ENCODE data around the gene CREBRF. TPM values are rescaled to one million over a fixed set of nuclear protein-coding genes. Genes with fewer than 3 reads are reported as not detected.

Gene CREBRF
- total RNA-seq, 2 experiments from 2014 or later = 10.2 to 11.3 TPM

GRCh38 chr5:173078878-173079277 lies 22.7 kb downstream of the CREBRF start:
- ChIA-PET CTCF (no interaction called here), POLR2A (no interaction called here)
- DNase-seq (no peak), ATAC-seq (no peak)
- intact Hi-C loops (cut with DNase I, micrococcal nuclease) = no loop called here
- peaks cover 26% of the 10 kb centered on the region for H3K4me1 Mint-ChIP-seq
- no peaks in the 10 kb centered on the region for H3K27me3 Mint-ChIP-seq
- no peak overlapping the region for H3K27ac Mint-ChIP-seq
- H3K4me3 Mint-ChIP-seq = no peak overlapping the region
- H3K9me3 Mint-ChIP-seq (ENCODE audit: low read depth) = no peaks in the 10 kb centered on the region
- peaks cover 10% of the 10 kb centered on the region for H3K36me3 Mint-ChIP-seq (ENCODE audit: low read depth)

DNA sequence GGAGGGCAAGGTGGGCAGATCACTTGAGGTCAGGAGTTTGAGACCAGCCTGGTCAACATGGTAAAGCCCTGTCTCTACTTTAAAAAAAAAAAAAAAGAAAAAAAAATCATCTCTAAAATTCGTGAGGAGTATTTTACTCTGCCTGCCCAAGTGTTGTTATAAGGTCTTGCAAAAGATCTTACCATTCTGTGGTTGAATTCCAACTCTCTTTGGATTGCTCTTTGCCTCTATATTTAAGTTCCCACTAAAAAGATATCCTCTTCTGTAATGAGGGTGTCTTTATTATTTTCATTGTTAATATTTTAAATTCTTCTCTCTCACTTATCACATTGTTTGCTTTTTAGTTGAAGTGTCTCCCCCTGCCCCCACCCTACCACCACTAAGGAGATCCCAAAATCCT lies 33.4 kb downstream of the CREBRF start:
- CTCF ChIA-PET = no interaction called here

GRCh38 chr5:173090639-173091038 lies 34.5 kb downstream of the CREBRF start:
- ChIA-PET CTCF (interaction anchor here (0.5 kb wide), 1 partner anchor 485 kb away, joined by 3 read pairs; no protein-coding TSS in a partner anchor), POLR2A (no interaction called here)
- ATAC-seq = peak; percentile 61

More for the DNA sequence above, 33.4 kb downstream of the CREBRF start:
- Mint-ChIP-seq H3K4me3 (no peak overlapping the region), H3K36me3 (ENCODE audit: low read depth) (peaks cover 13% of the 10 kb centered on the region), H3K27ac (no peak overlapping the region), H3K4me1 (peaks cover 33% of the 10 kb centered on the region), H3K27me3 (no peaks in the 10 kb centered on the region), H3K9me3 (ENCODE audit: low read depth) (no peaks in the 10 kb centered on the region)
- DNase-seq = no peak
- no peak for ATAC-seq
- intact Hi-C loops (cut with DNase I, micrococcal nuclease) = no loop called here
- POLR2A ChIA-PET = no interaction called here

DNA sequence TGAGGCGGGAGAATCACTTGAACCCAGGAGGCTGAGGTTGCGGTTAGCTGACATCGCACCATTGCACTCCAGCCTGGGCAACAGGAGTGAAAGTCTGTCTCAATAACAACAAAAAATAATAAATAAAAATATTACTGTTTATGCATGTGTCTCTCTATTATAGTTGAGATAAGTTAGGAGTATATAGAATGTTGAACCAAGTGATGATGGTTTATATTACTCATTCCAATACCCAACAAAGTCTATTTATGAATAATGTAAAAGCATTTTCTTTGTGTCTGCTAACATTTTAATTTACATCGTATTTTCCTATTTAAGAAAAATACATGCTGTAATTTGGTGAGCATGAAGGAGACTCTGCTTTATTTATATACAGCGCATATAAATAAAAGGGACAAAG lies 35.8 kb downstream of the CREBRF start:
- DNase-seq (no peak), ATAC-seq (peak; percentile 51)
- Mint-ChIP-seq H3K27ac (no peak overlapping the region), H3K36me3 (ENCODE audit: low read depth) (peaks cover 12% of the 10 kb centered on the region), H3K4me1 (peaks cover 39% of the 10 kb centered on the region), H3K4me3 (no peak overlapping the region), H3K9me3 (ENCODE audit: low read depth) (no peaks in the 10 kb centered on the region), H3K27me3 (no peaks in the 10 kb centered on the region)
- ChIA-PET POLR2A (no interaction called here), CTCF (no interaction called here)
- intact Hi-C loops (cut with DNase I, micrococcal nuclease) = no loop called here

More at GRCh38 chr5:173090639-173091038, 34.5 kb downstream of the CREBRF start:
- peaks cover 15% of the 10 kb centered on the region for H3K36me3 Mint-ChIP-seq (ENCODE audit: low read depth)
- peak overlapping the region; percentile 12 for H3K27ac Mint-ChIP-seq
- no peak for DNase-seq
- no peak overlapping the region for H3K4me3 Mint-ChIP-seq
- intact Hi-C loops (cut with DNase I, micrococcal nuclease) = no loop called here
- H3K27me3 Mint-ChIP-seq = no peaks in the 10 kb centered on the region
- H3K9me3 Mint-ChIP-seq (ENCODE audit: low read depth) = no peaks in the 10 kb centered on the region
- peaks cover 33% of the 10 kb centered on the region for H3K4me1 Mint-ChIP-seq

- no peak for ATAC-seq
Observed at GRCh38 chr5:173093606-173094005, 37.5 kb downstream of the CREBRF start.

DNA sequence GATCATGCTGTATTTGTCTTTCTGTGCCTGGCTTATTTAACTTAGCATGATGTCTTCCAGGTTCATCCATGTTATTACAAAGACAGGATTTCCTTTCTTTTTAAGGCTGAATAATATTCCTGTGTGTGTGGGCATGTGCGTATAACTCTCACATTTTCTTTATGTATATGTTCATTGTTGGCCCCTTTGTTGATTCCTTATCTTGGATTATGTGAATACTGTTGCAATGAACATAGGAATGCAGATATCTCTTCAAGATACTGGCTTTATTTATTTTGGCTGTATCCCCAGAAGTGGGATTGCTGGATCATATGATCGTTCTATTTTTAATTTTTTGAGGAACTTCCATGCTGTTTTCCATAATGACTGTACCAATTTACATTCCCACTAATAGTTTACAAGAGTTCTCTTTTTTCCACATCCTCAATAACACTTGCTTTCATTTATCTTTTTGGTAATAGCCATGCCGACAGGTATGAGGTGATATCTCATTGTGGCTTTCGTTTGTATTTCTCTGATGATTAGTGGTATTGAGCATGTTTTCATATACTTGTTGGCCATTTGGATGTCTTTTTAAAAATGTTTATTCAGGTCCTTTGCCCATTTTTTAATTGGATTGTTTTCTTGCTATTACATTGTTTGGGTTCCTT lies 38.0 kb downstream of the CREBRF start:
- POLR2A ChIA-PET = no interaction called here
- Mint-ChIP-seq H3K36me3 (ENCODE audit: low read depth) (peaks cover 12% of the 10 kb centered on the region), H3K27ac (peak overlapping the region; percentile 32), H3K4me3 (no peak overlapping the region), H3K4me1 (peaks cover 58% of the 10 kb centered on the region), H3K27me3 (no peaks in the 10 kb centered on the region), H3K9me3 (ENCODE audit: low read depth) (no peaks in the 10 kb centered on the region)
- CTCF ChIA-PET = interaction anchor here (1.0 kb wide), 1 partner anchor 36 kb away, joined by 3 read pairs; no protein-coding TSS in a partner anchor
- ATAC-seq = no peak
- intact Hi-C loops (cut with DNase I, micrococcal nuclease) = no loop called here
- no peak for DNase-seq

More at GRCh38 chr5:173093606-173094005, 37.5 kb downstream of the CREBRF start:
- peaks cover 12% of the 10 kb centered on the region for H3K36me3 Mint-ChIP-seq (ENCODE audit: low read depth)
- H3K4me1 Mint-ChIP-seq = peaks cover 54% of the 10 kb centered on the region
- no peak for DNase-seq
- POLR2A ChIA-PET = no interaction called here
- intact Hi-C loops (cut with DNase I, micrococcal nuclease) = no loop called here
- H3K27ac Mint-ChIP-seq = peak overlapping the region; percentile 32
- H3K4me3 Mint-ChIP-seq = no peak overlapping the region
- H3K27me3 Mint-ChIP-seq = no peaks in the 10 kb centered on the region
- CTCF ChIA-PET = interaction anchor here (0.6 to 1.0 kb wide), 4 partner anchors 30 to 110 kb away, joined by 3 to 4 read pairs (median 3); no protein-coding TSS in a partner anchor
- H3K9me3 Mint-ChIP-seq (ENCODE audit: low read depth) = no peaks in the 10 kb centered on the region

DNA sequence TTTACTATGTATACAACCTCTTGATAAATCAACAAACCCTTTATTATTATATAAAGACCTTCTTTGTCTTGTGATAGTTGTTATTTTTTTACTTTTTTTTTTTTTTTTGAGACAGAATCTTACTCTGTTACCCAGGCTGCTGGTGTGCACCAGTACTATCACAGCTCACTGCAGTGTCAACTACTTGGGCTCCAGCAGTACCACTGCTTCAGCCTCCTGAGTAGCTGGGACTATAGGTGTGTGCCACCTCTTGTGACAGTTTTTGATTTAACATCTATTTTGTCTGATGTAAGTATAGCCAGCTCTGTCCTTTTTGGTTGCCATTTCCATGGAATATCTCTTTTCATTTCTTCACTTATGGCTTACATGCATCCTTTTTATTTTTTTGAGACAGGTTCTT lies 42.6 kb downstream of the CREBRF start:
- Mint-ChIP-seq H3K36me3 (ENCODE audit: low read depth) (peaks cover 18% of the 10 kb centered on the region), H3K9me3 (ENCODE audit: low read depth) (peaks cover 4% of the 10 kb centered on the region), H3K27me3 (no peaks in the 10 kb centered on the region), H3K4me3 (no peak overlapping the region), H3K4me1 (peaks cover 53% of the 10 kb centered on the region), H3K27ac (no peak overlapping the region)
- ATAC-seq = no peak
- CTCF ChIA-PET = no interaction called here
- POLR2A ChIA-PET = no interaction called here
- intact Hi-C loops (cut with DNase I, micrococcal nuclease) = no loop called here
- DNase-seq = no peak

DNA sequence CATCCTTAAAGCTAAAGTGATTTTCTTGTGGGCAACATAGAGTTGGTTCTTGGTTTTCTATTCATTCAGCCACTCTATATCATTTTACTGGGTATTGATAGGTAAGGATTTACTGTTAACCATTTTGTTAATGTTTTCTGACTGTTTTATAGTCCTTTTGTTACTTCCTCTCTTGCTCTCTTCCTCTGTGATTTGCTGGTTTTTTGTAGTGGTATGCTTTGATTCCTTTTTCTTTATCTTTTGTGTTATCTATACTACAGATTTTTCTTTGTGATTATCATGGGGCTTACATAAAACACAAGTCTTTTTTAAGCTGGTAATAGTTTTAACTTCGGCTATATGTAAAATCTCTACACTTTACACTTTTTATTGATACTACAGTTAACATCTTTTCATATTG lies 43.3 kb downstream of the CREBRF start:
- H3K4me1 Mint-ChIP-seq = peaks cover 49% of the 10 kb centered on the region
- ChIA-PET CTCF (interaction anchor here (0.6 to 0.8 kb wide), 2 partner anchors 9 to 79 kb away, joined by 3 to 4 read pairs; no protein-coding TSS in a partner anchor), POLR2A (no interaction called here)
- H3K9me3 Mint-ChIP-seq (ENCODE audit: low read depth) = peaks cover 4% of the 10 kb centered on the region
- H3K4me3 Mint-ChIP-seq = no peak overlapping the region
- H3K36me3 Mint-ChIP-seq (ENCODE audit: low read depth) = peaks cover 17% of the 10 kb centered on the region
- intact Hi-C loops (cut with DNase I, micrococcal nuclease) = no loop called here
- ATAC-seq = no peak
- no peaks in the 10 kb centered on the region for H3K27me3 Mint-ChIP-seq
- no peak for DNase-seq
- no peak overlapping the region for H3K27ac Mint-ChIP-seq

DNA sequence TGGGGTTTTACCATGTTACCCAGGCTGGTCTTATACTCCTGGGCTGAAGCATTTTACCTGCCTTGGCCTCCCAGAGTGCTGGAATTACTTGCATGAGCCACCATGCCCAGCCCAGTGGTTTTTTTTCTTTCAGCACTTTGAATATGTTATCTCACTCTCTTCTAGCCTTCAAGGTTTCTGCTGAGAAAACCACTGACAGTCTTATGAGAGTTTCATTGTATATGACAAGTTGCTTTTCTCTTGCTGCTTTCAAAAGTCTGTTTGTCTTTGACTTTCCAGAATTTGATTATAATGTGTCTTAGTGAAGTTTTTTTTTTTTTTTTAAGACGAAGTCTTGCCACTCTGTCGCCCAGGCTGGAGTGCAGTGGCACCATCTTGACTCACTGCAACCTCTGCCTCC lies 45.1 kb downstream of the CREBRF start:
- intact Hi-C loops (cut with DNase I, micrococcal nuclease) = no loop called here
- CTCF ChIA-PET = interaction anchor here (0.7 kb wide), 1 partner anchor 51 kb away, joined by 6 read pairs; no protein-coding TSS in a partner anchor

DNA sequence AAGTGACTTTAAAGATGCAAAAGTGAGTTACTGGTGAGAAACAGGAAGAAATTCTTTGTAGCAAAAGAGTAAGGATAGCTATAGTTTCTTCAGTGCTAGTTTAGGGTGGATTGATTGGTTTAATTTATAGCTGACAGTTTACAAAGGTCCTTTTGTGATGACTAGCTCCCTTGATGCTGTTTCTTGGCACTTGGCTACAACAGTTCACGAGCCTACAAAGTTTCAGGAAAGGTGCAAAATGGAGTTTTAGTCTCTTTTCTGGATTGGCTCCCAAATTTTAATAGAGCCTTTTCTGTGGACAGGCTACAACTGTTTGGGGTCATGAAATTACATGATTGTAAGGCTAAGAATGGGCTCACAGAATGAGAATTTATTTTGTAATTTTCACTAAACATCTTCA lies 47.3 kb downstream of the CREBRF start:
- no peak for ATAC-seq
- intact Hi-C loops (cut with DNase I, micrococcal nuclease) = no loop called here
- no peak for DNase-seq
- Mint-ChIP-seq H3K4me1 (peaks cover 29% of the 10 kb centered on the region), H3K36me3 (ENCODE audit: low read depth) (peaks cover 15% of the 10 kb centered on the region), H3K27me3 (no peaks in the 10 kb centered on the region), H3K9me3 (ENCODE audit: low read depth) (peaks cover 4% of the 10 kb centered on the region), H3K4me3 (no peak overlapping the region), H3K27ac (no peak overlapping the region)
- POLR2A ChIA-PET = no interaction called here
- CTCF ChIA-PET = interaction anchor here (0.7 kb wide), 2 partner anchors 120 to 142 kb away, joined by 3 read pairs; partner anchors contain the start of gene ATP6V0E1

More for the DNA sequence above, 45.1 kb downstream of the CREBRF start:
- peaks cover 48% of the 10 kb centered on the region for H3K4me1 Mint-ChIP-seq
- no peak overlapping the region for H3K4me3 Mint-ChIP-seq
- H3K36me3 Mint-ChIP-seq (ENCODE audit: low read depth) = peaks cover 15% of the 10 kb centered on the region
- no peaks in the 10 kb centered on the region for H3K27me3 Mint-ChIP-seq
- POLR2A ChIA-PET = no interaction called here
- DNase-seq (no peak), ATAC-seq (no peak)
- H3K27ac Mint-ChIP-seq = no peak overlapping the region
- H3K9me3 Mint-ChIP-seq (ENCODE audit: low read depth) = peaks cover 4% of the 10 kb centered on the region

- intact Hi-C loops (cut with DNase I, micrococcal nuclease) = no loop called here
- H3K36me3 Mint-ChIP-seq (ENCODE audit: low read depth) = peaks cover 15% of the 10 kb centered on the region
- peak overlapping the region; percentile 59 for H3K27ac Mint-ChIP-seq
- ATAC-seq = peak; percentile 65
- no peaks in the 10 kb centered on the region for H3K9me3 Mint-ChIP-seq (ENCODE audit: low read depth)
- CTCF ChIA-PET = interaction anchor here (0.9 to 4.0 kb wide), 3 partner anchors 9 to 26 kb away, joined by 3 to 13 read pairs (median 4); no protein-coding TSS in a partner anchor
- no peaks in the 10 kb centered on the region for H3K27me3 Mint-ChIP-seq
- H3K4me3 Mint-ChIP-seq = no peak overlapping the region
- POLR2A ChIA-PET = interaction anchor here (0.5 kb wide), 1 partner anchor 24 kb away, joined by 14 read pairs; no protein-coding TSS in a partner anchor
- no peak for DNase-seq
- H3K4me1 Mint-ChIP-seq = peaks cover 15% of the 10 kb centered on the region
Observed at GRCh38 chr5:173108914-173109313, 52.8 kb downstream of the CREBRF start.

- intact Hi-C loops (cut with DNase I, micrococcal nuclease) = no loop called here
- DNase-seq (no peak), ATAC-seq (no peak)
- no peak overlapping the region for H3K4me3 Mint-ChIP-seq
- H3K9me3 Mint-ChIP-seq (ENCODE audit: low read depth) = peaks cover 3% of the 10 kb centered on the region
- ChIA-PET POLR2A (no interaction called here), CTCF (interaction anchor here (0.5 to 1.5 kb wide), 4 partner anchors 54 to 136 kb away, joined by 3 to 4 read pairs (median 3); no protein-coding TSS in a partner anchor)
- peaks cover 32% of the 10 kb centered on the region for H3K36me3 Mint-ChIP-seq (ENCODE audit: low read depth)
- H3K27me3 Mint-ChIP-seq = no peaks in the 10 kb centered on the region
- peak overlapping the region; percentile 55 for H3K27ac Mint-ChIP-seq
- peaks cover 13% of the 10 kb centered on the region for H3K4me1 Mint-ChIP-seq
Observed at GRCh38 chr5:173114536-173114935, 58.4 kb downstream of the CREBRF start.
